GM11168 (cell line): ENCODE results near the gene AK1.

Experiments used
- in situ Hi-C: fragments of 300-500 bp; cut with MboI; formaldehyde crosslinking; loops from one replicate; pipeline ENCODE4 v1.12.0; 2022; ENCODE audit warnings: low sequenced_read_pairs; ENCODE audit not compliant: unreplicated experiment

Gene AK1

GRCh38 chr9:127828262-127829031 lies 49.0 kb downstream of the AK1 start:
- in situ Hi-C loops: no loop called here

DNA sequence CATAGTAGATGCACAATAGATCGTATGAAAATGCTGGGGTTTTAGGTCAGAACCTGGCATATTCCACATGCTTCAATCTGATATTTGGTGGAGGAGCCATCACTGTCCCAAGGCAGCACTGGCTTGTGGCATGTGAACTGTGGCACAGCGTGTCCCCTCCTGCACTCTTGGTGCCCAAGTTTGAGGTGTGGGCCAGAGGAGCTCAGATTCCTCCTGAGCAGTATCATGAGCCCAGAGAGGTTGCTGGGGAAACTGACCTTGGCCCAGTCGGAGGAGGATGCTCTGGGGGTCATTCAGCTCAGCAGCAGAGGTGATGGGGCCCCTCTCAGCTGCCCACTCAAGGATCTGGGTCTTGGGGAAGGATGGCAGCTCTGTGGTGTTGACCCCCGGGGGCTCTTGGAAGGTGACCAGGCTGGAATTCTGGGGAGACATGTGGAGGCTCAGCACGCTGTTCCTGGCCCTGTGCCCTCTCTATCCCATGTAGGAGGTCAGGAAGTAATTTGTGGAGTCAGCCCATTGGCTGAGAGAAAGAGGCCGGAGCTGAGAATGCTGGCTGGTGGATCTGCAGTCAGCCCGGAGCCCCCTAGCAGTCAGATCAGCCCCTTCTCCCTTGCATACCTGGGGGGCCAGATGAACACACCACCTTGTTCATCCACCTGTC lies 51.1 kb downstream of the AK1 start:
- in situ Hi-C loops: no loop called here

DNA sequence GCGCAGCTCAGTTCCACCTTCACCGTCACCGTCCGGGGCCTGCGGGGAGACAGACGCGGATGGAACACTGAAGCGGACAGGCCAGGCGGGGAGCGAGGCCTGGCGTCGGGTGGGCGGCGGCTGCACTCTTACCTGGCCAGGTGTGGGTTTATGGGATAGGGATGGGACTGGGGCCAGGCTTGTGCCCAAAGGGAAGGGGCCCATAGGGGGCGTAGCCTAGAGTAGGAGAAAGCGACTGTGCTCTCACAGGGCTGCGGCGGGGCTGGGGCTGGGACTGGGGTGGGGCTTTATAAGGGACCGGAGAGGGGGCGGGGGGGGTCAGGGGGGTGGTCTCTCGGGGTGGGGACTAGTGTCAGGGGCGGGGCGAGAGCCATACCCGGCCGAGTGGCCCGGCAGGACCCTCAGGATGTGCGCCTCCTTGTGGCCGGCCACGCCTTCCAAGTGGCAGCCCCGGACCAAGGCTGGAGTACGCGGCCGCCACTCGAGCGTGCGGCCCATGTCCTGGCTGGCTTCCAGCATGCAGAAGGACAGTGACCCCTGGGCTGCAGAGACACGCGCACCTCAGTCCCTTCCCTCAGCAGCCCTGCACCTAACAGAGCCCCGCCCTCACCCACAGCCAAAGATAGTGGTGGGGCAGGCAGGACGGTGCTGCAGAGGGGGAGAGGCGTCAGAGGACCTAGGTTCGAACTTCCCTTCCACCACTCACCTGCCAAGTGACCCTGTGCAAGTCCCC lies 52.0 kb downstream of the AK1 start:
- in situ Hi-C loops: no loop called here

- in situ Hi-C loops: no loop called here
Observed at GRCh38 chr9:127822108-127822507, 55.4 kb downstream of the AK1 start.

DNA sequence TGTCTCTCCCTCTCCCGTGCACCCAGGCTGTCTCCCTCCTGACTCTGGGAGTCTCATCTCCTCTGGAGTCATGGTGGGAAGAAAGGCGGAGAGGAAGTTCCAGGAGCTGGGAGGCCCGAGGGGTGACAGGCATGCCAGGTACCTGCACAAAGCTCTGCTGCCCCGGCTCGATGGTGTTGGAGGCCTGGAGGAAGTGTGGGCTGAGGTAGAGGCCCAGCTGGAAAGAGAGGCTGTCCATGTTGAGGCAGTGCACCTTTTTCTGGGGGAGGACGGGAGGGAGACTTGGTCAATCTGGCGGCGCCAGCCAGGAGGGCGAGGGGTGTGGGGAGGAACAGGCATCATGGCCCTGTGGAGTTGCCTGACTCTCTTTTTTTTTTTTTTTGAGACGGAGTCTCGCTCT lies 58.9 kb downstream of the AK1 start:
- in situ Hi-C loops: no loop called here

DNA sequence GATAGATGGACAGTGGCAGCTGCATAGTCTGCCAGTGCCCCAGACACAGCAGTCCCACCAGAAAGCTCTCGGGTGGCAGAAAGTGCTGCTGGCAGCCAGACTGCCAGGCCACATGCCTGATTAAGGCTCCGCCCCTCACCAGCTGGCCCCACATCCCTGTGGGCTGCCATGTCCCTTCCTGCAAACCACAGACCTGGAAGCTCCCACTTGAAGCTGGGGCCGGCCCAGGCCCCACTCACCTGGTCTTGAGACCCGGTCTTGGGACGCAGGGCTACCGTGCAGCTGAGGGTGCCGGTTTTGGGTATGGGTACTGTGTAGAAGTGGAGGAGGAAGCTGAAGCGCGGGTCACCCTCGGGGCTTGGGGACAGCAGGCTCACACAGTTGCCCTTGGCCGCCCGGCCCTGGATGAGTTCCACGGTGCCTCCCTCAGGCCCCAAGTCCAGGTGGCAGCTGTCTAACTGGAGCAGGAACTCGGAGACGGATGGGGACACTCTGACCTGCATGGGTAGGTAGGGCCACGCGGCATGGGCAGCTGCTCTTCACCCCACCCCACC lies 59.5 kb downstream of the AK1 start:
- in situ Hi-C loops: no loop called here

- in situ Hi-C loops: no loop called here
Observed at GRCh38 chr9:127816728-127817127, 60.7 kb downstream of the AK1 start.
